ENCODE measurements around the gene EEIG1. TPM values are rescaled to one million over a fixed set of nuclear protein-coding genes. Genes with fewer than 3 reads are reported as not detected.
A peak's percentile ranks its signal among the peaks of the same experiment; 100 is the strongest.

Gene EEIG1
- total and polyA plus RNA-seq, 9 of the 15 experiments (the other 6 are each of a cell fraction or from before 2014, with no cell fraction given): 0.17 to 16.7 (median 3.6) TPM

DNA sequence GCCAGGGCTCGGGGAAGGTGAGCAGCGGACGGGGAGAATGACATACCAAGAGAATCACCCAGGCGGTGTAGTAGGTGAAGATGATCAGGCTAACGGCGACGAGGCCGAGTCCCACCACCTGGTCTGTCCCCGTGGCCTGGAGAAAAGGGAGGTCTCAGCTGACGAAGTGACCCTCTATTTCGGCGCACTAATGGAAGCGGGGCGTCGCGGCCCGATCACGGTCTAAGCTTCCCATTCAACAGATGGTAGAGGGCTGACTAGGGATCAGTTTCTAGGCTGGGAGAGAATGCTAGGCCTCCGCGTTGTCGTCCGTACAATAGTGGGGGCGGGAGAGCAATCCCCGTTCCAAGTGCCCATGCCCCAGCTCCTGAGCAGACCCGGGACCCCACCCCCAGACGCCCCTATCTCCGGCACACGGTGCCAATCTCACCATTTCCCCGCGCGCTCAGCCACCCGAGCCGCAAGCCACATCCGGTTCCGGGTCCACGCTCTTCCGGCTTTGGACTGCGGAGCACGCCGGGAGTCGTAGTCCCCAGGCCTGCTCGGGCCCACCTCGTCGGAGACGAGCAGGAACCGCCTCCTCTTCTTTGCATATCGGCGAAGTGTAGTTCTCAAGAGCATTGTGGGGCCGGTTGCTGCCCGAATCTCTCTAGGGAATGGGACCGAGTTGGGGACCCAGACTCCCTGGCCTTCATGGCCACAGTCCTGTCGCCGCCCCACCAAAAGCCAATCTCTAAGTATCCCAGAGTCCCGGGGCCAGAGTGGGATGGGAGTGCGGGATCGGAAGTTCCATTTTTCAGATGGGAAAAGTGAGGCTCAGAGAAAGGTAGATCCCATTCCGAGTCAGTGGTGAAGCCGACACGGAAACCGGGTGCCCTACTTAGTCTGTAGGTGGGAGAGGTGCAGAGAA, 43.1 kb downstream of the EEIG1 start, which contains the start of gene DPM2 (continued):
- TF ChIP-seq RREB1 (CRISPR knock-in tag; IDR thresholded peaks at IDR 0.05): no peak
- peak; percentile 69; the same call in 1 of the 2 replicates for TF ChIP-seq POLR2H (tag; IDR thresholded peaks at IDR 0.05; ENCODE audit: low read depth)
- TF ChIP-seq, protein P1, sequence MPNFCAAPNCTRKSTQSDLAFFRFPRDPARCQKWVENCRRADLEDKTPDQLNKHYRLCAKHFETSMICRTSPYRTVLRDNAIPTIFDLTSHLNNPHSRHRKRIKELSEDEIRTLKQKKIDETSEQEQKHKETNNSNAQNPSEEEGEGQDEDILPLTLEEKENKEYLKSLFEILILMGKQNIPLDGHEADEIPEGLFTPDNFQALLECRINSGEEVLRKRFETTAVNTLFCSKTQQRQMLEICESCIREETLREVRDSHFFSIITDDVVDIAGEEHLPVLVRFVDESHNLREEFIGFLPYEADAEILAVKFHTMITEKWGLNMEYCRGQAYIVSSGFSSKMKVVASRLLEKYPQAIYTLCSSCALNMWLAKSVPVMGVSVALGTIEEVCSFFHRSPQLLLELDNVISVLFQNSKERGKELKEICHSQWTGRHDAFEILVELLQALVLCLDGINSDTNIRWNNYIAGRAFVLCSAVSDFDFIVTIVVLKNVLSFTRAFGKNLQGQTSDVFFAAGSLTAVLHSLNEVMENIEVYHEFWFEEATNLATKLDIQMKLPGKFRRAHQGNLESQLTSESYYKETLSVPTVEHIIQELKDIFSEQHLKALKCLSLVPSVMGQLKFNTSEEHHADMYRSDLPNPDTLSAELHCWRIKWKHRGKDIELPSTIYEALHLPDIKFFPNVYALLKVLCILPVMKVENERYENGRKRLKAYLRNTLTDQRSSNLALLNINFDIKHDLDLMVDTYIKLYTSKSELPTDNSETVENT (CRISPR knock-in tag; IDR thresholded peaks at IDR 0.05): peak; percentile 49; the same call in 1 of the 2 replicates
- TF ChIP-seq, protein P2, sequence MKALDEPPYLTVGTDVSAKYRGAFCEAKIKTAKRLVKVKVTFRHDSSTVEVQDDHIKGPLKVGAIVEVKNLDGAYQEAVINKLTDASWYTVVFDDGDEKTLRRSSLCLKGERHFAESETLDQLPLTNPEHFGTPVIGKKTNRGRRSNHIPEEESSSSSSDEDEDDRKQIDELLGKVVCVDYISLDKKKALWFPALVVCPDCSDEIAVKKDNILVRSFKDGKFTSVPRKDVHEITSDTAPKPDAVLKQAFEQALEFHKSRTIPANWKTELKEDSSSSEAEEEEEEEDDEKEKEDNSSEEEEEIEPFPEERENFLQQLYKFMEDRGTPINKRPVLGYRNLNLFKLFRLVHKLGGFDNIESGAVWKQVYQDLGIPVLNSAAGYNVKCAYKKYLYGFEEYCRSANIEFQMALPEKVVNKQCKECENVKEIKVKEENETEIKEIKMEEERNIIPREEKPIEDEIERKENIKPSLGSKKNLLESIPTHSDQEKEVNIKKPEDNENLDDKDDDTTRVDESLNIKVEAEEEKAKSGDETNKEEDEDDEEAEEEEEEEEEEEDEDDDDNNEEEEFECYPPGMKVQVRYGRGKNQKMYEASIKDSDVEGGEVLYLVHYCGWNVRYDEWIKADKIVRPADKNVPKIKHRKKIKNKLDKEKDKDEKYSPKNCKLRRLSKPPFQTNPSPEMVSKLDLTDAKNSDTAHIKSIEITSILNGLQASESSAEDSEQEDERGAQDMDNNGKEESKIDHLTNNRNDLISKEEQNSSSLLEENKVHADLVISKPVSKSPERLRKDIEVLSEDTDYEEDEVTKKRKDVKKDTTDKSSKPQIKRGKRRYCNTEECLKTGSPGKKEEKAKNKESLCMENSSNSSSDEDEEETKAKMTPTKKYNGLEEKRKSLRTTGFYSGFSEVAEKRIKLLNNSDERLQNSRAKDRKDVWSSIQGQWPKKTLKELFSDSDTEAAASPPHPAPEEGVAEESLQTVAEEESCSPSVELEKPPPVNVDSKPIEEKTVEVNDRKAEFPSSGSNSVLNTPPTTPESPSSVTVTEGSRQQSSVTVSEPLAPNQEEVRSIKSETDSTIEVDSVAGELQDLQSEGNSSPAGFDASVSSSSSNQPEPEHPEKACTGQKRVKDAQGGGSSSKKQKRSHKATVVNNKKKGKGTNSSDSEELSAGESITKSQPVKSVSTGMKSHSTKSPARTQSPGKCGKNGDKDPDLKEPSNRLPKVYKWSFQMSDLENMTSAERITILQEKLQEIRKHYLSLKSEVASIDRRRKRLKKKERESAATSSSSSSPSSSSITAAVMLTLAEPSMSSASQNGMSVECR (CRISPR knock-in tag; IDR thresholded peaks at IDR 0.05): peak; percentile 85
- TF ChIP-seq BRF1 (IDR thresholded peaks at IDR 0.05; ENCODE audit: borderline replicate concordance, extremely low read depth, insufficient read length): no peak
- no peak for TF ChIP-seq LEF1 (IDR thresholded peaks at IDR 0.05)
- peak; percentile 75; the same call in 1 of the 2 replicates for TF ChIP-seq ZNF395 (CRISPR knock-in tag; IDR thresholded peaks at IDR 0.05)
- TF ChIP-seq SIN3A (IDR thresholded peaks at IDR 0.05; ENCODE audit: borderline replicate concordance in 2 of 2, control insufficient read depth in 1 of 2, low read depth in 2 of 2, low read length in 2 of 2): peak; percentile 40 to 81; a peak in 2 of 4 replicates
- peak; percentile 87 for TF ChIP-seq ZBTB7A (IDR thresholded peaks at IDR 0.05; ENCODE audit: borderline replicate concordance, control insufficient read depth, low read depth, low read length)
- peak; percentile 69; the same call in 1 of the 2 replicates for TF ChIP-seq POLR2AphosphoS5 (IDR thresholded peaks at IDR 0.05; ENCODE audit: control insufficient read depth, insufficient read depth, low read depth, low read length)

All from K562 (cell line).